Nephron (organoid): ENCODE measurements around the gene ARHGEF28.

Experiments used
- H3K27ac Mint-ChIP-seq, 3 experiments: 2 replicates each; pipeline ENCODE4 v1.8.0; 2020; ENCODE audit warnings: mixed read lengths in 3 of 3, mild to moderate bottlenecking in 2 of 3, moderate library complexity in 1 of 3
- H3K27me3 Mint-ChIP-seq: 2 replicates; pipeline ENCODE4 v1.8.0; 2021; ENCODE audit warnings: low read depth, mild to moderate bottlenecking, moderate library complexity, mixed read lengths
- H3K36me3 Mint-ChIP-seq: 2 replicates; pipeline ENCODE4 v1.8.0; 2020; ENCODE audit warnings: low read depth, mixed read lengths
- H3K4me1 Mint-ChIP-seq: 2 replicates; pipeline ENCODE4 v1.8.0; 2020; ENCODE audit warnings: mixed read lengths
- H3K4me3 Mint-ChIP-seq, 3 experiments: 2 replicates each; pipeline ENCODE4 v1.8.0; 2020; ENCODE audit warnings: mild to moderate bottlenecking in 3 of 3, mixed read lengths in 3 of 3, moderate library complexity in 2 of 3
- H3K9me3 Mint-ChIP-seq: 2 replicates; pipeline ENCODE4 v1.8.0; 2020; ENCODE audit warnings: mixed read lengths
- TF ChIP-seq, protein P1 (sequence below), 3 experiments: fragments of 200-600 bp; sonication (generic); IDR thresholded peaks; one replicate each; pipeline ENCODE4 v1.5.0; 2021; ENCODE audit warnings: antibody characterized with exemption in 3 of 3; ENCODE audit not compliant: unreplicated experiment in 3 of 3

Gene ARHGEF28

GRCh38 chr5:73977146-73977545, 351.1 kb downstream of the ARHGEF28 start:
- H3K4me3 Mint-ChIP-seq: no peak overlapping the region
- H3K4me1 Mint-ChIP-seq: peaks cover 20% of the 10 kb centered on the region
- no peaks in the 10 kb centered on the region for H3K36me3 Mint-ChIP-seq
- H3K27ac Mint-ChIP-seq: no peak overlapping the region
- TF ChIP-seq, protein P1, sequence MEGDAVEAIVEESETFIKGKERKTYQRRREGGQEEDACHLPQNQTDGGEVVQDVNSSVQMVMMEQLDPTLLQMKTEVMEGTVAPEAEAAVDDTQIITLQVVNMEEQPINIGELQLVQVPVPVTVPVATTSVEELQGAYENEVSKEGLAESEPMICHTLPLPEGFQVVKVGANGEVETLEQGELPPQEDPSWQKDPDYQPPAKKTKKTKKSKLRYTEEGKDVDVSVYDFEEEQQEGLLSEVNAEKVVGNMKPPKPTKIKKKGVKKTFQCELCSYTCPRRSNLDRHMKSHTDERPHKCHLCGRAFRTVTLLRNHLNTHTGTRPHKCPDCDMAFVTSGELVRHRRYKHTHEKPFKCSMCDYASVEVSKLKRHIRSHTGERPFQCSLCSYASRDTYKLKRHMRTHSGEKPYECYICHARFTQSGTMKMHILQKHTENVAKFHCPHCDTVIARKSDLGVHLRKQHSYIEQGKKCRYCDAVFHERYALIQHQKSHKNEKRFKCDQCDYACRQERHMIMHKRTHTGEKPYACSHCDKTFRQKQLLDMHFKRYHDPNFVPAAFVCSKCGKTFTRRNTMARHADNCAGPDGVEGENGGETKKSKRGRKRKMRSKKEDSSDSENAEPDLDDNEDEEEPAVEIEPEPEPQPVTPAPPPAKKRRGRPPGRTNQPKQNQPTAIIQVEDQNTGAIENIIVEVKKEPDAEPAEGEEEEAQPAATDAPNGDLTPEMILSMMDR (IDR thresholded peaks at IDR 0.05; ENCODE audit: unreplicated experiment in 3 of 3): no peak
- H3K9me3 Mint-ChIP-seq: peaks cover 3% of the 10 kb centered on the region
- no peaks in the 10 kb centered on the region for H3K27me3 Mint-ChIP-seq

GRCh38 chr5:73979321-73979720, 353.3 kb downstream of the ARHGEF28 start:
- Mint-ChIP-seq H3K4me1 (peaks cover 17% of the 10 kb centered on the region), H3K4me3 (no peak overlapping the region), H3K27me3 (no peaks in the 10 kb centered on the region), H3K9me3 (peaks cover 3% of the 10 kb centered on the region), H3K27ac (peak overlapping the region in 1 of 3 experiments; percentile 12), H3K36me3 (no peaks in the 10 kb centered on the region)
- TF ChIP-seq, protein P1 (IDR thresholded peaks at IDR 0.05; ENCODE audit: unreplicated experiment in 3 of 3): no peak

GRCh38 chr5:73981704-73982103, 355.7 kb downstream of the ARHGEF28 start:
- peaks cover 3% of the 10 kb centered on the region for H3K9me3 Mint-ChIP-seq
- no peaks in the 10 kb centered on the region for H3K36me3 Mint-ChIP-seq
- H3K27me3 Mint-ChIP-seq: no peaks in the 10 kb centered on the region
- TF ChIP-seq, protein P1 (IDR thresholded peaks at IDR 0.05; ENCODE audit: unreplicated experiment in 3 of 3): no peak
- H3K27ac Mint-ChIP-seq: no peak overlapping the region
- peaks cover 11% of the 10 kb centered on the region for H3K4me1 Mint-ChIP-seq
- no peak overlapping the region for H3K4me3 Mint-ChIP-seq

GRCh38 chr5:73983644-73984043, 357.6 kb downstream of the ARHGEF28 start:
- TF ChIP-seq, protein P1 (IDR thresholded peaks at IDR 0.05; ENCODE audit: unreplicated experiment in 3 of 3): no peak
- Mint-ChIP-seq H3K4me1 (peaks cover 11% of the 10 kb centered on the region), H3K4me3 (no peak overlapping the region), H3K36me3 (no peaks in the 10 kb centered on the region), H3K9me3 (peaks cover 3% of the 10 kb centered on the region), H3K27me3 (peaks cover 6% of the 10 kb centered on the region), H3K27ac (peak overlapping the region in 2 of 3 experiments; percentile 14 to 25)

GRCh38 chr5:73985145-73985544, 359.1 kb downstream of the ARHGEF28 start:
- no peaks in the 10 kb centered on the region for H3K36me3 Mint-ChIP-seq
- peaks cover 6% of the 10 kb centered on the region for H3K27me3 Mint-ChIP-seq
- H3K27ac Mint-ChIP-seq: peak overlapping the region; percentile 24 to 60 (median 58)
- H3K9me3 Mint-ChIP-seq: peaks cover 3% of the 10 kb centered on the region
- no peak overlapping the region for H3K4me3 Mint-ChIP-seq
- TF ChIP-seq, protein P1 (IDR thresholded peaks at IDR 0.05; ENCODE audit: unreplicated experiment in 3 of 3): peak; percentile 29 to 44 (median 36)
- peaks cover 12% of the 10 kb centered on the region for H3K4me1 Mint-ChIP-seq

- TF ChIP-seq, protein P1 (IDR thresholded peaks at IDR 0.05; ENCODE audit: unreplicated experiment in 3 of 3): no peak
- H3K4me3 Mint-ChIP-seq: no peak overlapping the region
- H3K36me3 Mint-ChIP-seq: no peaks in the 10 kb centered on the region
- peaks cover 22% of the 10 kb centered on the region for H3K4me1 Mint-ChIP-seq
- no peaks in the 10 kb centered on the region for H3K9me3 Mint-ChIP-seq
- H3K27ac Mint-ChIP-seq: no peak overlapping the region
- H3K27me3 Mint-ChIP-seq: peaks cover 6% of the 10 kb centered on the region
These were observed 360.7 kb downstream of the ARHGEF28 start for GRCh38 chr5:73986729-73987128.
